Pancreas (tissue), 10 donors: Measurements from ENCODE around the gene CKAP2L. TPM values are rescaled to one million over a fixed set of nuclear protein-coding genes. Genes with fewer than 3 reads are reported as not detected.

ENCODE experiments used
- ATAC-seq, 4 donors: fragments of 200-7000 bp; cut with Tn5 transposase; one replicate each; pipeline versions ENCODE4 v1.8.0 to v1.9.1; 2020; ENCODE audit warnings: mild to moderate bottlenecking in 4 of 4, moderate library complexity in 4 of 4
- DNase-seq, 6 donors: peaks; one replicate each; pipeline ENCODE4 v3.0.0-alpha.2; 2020
- FAIRE-seq: peaks from 2 replicates; lab custom pipeline; 2012; peaks lifted over from hg19 to GRCh38; lab: Jason Lieb, UNC
- H3K27ac ChIP-seq, 4 donors: fragments of 200-600 bp; sonication (generic); 1 replicate in 3 of 4; 2 replicates in 1 of 4; pipeline versions ENCODE4 v1.5.0 to v1.8.0; 2020
- H3K27me3 ChIP-seq, 4 donors: fragments of 200-600 bp; one replicate each; pipeline ENCODE4 v1.8.0; 2021
- H3K36me3 ChIP-seq, 3 donors: fragments of 200-600 bp; sonication (generic) in 1 of 3; one replicate each; pipeline versions ENCODE4 v1.5.0 to v1.8.0; 2020 to 2021
- H3K4me1 ChIP-seq, 3 donors: fragments of 200-600 bp; one replicate each; pipeline ENCODE4 v1.8.0; 2021
- H3K4me3 ChIP-seq, 4 donors: fragments of 200-600 bp; sonication (generic) in 2 of 4; one replicate each; pipeline versions ENCODE4 v1.5.0 to v1.8.0; 2020 to 2021
- H3K9me3 ChIP-seq, 4 donors: fragments of 200-600 bp; one replicate each; pipeline ENCODE4 v1.8.0; 2021
- WGBS, 2 donors: extraction: QIAGEN DNeasy Blood & Tissue Kit; methylation state at CpG; one replicate each; pipeline ENCODE4 v1.1.7; 2013; 5-methylcytosine and 5-hydroxymethylcytosine counted together
- intact Hi-C, 3 donors: fragments of 100-400 bp; cut with DNase I; formaldehyde crosslinking; loops; one replicate each; pipeline versions ENCODE4 v1.11.1 to v1.14.2; 2022
- polyA plus RNA-seq, 2 donors: library from polyadenylated mRNA; stranded (reverse); fragments of 200-250 nt; gene quantifications; one replicate each; pipeline ENCODE4 v1.2.3, GENCODE V29; 2013
- total RNA-seq, 6 donors: library from RNA; stranded (reverse); fragmentation: NEBNext Ultra II Directional in 4 of 6; extraction: Animal tissue kit (Norgen Biotek cat#: 25700) in 4 of 6; gene quantifications; one replicate each; pipeline versions ENCODE4 v1.2.1 to v1.2.4, GENCODE V29; 2021 to 2023
- TF ChIP-seq, protein P1 (sequence below), 4 donors: fragments of 200-600 bp; sonication (generic) in 3 of 4; IDR thresholded peaks; one replicate each; pipeline versions ENCODE4 v1.5.0 to v1.8.0; 2021; ENCODE audit warnings: antibody characterized with exemption in 4 of 4
- donor health status: healthy with polysubstance abuse.
- donor health status: DM: no; HTN: no; CAD: no; lungs with moderate emphysema.
- donor health status: DM: no; HTN: no; CAD: no.
- donor health status: control.
- donor health status: control.
- donor health status: Bipolar disorder and iron deficiency.
- donor health status: DM: yes; HTN: yes; CAD: no.
- donor health status: DM: no; HTN: no; CAD: no.
- donor health status: DM: no; HTN: no; CAD: no.
- donor health status: DM: yes; HTN: yes; CAD: no.

Gene CKAP2L, protein sequence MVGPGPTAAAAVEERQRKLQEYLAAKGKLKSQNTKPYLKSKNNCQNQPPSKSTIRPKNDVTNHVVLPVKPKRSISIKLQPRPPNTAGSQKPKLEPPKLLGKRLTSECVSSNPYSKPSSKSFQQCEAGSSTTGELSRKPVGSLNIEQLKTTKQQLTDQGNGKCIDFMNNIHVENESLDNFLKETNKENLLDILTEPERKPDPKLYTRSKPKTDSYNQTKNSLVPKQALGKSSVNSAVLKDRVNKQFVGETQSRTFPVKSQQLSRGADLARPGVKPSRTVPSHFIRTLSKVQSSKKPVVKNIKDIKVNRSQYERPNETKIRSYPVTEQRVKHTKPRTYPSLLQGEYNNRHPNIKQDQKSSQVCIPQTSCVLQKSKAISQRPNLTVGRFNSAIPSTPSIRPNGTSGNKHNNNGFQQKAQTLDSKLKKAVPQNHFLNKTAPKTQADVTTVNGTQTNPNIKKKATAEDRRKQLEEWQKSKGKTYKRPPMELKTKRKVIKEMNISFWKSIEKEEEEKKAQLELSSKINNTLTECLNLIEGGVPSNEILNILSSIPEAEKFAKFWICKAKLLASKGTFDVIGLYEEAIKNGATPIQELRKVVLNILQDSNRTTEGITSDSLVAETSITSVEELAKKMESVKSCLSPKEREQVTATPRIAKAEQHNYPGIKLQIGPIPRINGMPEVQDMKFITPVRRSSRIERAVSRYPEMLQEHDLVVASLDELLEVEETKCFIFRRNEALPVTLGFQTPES
- total RNA-seq: under 1 TPM in 4 of 6 donors, not detected in 2; 0.06 to 0.64 (median 0.33) TPM
- under 1 TPM; 0.04 to 0.05 TPM for polyA plus RNA-seq

DNA sequence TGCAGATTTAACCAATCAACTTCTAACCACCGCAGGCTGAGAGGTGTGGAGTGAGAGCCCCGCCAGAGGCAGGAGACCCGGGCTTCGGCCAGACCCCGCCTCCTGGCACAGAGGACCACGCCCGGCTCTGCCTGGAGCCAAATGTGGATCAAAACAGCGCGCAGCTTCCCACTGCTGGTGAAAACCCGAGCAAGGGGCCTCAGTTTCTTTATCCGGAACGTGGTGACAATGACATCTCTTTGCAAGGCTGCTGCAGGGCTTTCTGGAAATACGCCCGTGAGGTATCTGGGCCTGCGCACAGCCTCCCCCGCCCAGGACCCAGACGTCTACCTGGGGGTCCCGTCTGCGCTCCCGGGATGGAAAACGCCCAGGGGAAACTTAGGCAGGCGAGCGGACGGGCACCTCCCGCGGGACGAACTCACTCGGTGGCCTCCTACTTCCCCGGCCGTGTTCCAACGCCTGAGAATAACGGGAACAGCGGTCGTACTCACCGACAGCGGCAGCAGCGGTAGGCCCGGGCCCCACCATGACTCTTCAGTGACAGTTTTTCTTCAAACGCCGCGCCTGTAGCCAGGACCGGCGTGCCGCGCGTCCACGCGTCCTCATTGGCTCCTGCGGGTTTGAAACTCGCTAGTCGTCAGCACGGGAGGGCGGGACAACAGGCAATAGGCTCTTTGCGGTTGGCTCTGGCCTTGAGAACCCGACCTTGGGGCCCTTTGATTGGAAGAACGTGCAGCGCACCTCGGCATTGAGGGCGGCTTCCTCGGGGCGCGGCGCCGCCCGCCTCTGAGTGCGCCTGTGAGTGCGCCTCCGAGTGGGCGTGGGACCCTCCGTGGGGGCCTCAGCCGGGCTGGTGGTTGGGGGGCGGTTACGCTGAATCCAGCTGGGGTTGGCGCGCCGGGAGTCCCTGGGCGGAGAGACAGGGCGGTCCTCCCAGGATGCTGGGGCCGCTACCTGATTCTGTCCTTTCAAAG, at the start of gene CKAP2L:
TSS of gene CKAP2L (minus strand) at position 539 of the 974 bp plus-strand sequence. CDS start at position 528, 11 bp downstream.
- FAIRE-seq (peak; percentile 32), DNase-seq (peak; percentile 91 to 97 (median 93)), ATAC-seq (peak; percentile 100)
- peaks cover 3 to 7% (median 3%) of the 10 kb centered on the region in 3 donors for H3K4me1 ChIP-seq
- H3K4me3 ChIP-seq: peak within 1 kb of the TSS; percentile 59 to 82 (median 68)
- no peak within 1 kb of the TSS for H3K27ac ChIP-seq
- no peaks in the 10 kb centered on the region for H3K36me3 ChIP-seq
- H3K9me3 ChIP-seq: no peaks in the 10 kb centered on the region
- no peaks in the 10 kb centered on the region for H3K27me3 ChIP-seq
- WGBS, 2 donors: 0% methylated on average over 76 to 79 of the region's 79 CpGs
- TF ChIP-seq, protein P1, sequence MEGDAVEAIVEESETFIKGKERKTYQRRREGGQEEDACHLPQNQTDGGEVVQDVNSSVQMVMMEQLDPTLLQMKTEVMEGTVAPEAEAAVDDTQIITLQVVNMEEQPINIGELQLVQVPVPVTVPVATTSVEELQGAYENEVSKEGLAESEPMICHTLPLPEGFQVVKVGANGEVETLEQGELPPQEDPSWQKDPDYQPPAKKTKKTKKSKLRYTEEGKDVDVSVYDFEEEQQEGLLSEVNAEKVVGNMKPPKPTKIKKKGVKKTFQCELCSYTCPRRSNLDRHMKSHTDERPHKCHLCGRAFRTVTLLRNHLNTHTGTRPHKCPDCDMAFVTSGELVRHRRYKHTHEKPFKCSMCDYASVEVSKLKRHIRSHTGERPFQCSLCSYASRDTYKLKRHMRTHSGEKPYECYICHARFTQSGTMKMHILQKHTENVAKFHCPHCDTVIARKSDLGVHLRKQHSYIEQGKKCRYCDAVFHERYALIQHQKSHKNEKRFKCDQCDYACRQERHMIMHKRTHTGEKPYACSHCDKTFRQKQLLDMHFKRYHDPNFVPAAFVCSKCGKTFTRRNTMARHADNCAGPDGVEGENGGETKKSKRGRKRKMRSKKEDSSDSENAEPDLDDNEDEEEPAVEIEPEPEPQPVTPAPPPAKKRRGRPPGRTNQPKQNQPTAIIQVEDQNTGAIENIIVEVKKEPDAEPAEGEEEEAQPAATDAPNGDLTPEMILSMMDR (IDR thresholded peaks at IDR 0.05): no peak
- intact Hi-C loops: no loop called here

DNA sequence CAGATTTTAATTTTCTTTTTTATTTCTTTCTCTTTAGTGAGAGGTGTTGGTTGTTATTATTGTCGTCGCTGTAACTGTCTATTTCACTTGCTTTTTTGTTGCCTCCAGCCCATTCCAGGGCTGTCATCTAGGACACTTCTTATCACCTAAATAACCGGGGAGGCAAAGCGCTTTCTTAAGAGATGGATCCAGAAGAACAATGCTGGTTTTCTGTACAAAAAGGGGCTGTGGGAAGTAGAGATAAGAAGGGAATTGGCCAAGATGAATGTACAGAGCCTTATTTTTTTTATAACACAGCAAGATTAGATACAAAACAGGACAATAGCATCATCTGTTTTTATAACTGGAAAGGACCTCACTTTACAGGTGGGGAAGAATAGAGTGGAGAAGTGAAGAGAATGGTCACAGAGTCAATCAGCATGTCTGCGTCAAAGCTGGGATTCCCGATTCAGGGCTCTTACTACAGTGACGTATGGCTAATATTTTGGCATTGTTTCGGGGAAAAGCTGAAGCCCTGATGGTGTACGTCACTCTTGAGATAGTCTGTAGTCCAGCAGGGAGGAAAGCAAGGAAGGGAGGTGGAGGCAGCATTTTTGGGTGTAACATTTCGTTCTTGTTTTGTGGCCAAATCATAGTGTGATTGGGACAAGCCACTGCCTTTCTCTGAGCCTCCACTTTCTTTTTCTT, 49.0 kb upstream of the CKAP2L start:
- intact Hi-C loops: no loop called here
- Histone ChIP-seq H3K36me3 (no peaks in the 10 kb centered on the region), H3K9me3 (no peaks in the 10 kb centered on the region), H3K4me1 (peaks cover 0 to 8% (median 0%) of the 10 kb centered on the region in 3 donors), H3K4me3 (no peak overlapping the region), H3K27me3 (no peaks in the 10 kb centered on the region), H3K27ac (peak overlapping the region in 2 of 4 donors; percentile 50 to 51)
- no peak for DNase-seq
- ATAC-seq: no peak
- FAIRE-seq: no peak
- TF ChIP-seq, protein P1 (IDR thresholded peaks at IDR 0.05): no peak
- WGBS, 2 donors: 64 to 69% methylated on average over 10 of the region's 10 CpGs

DNA sequence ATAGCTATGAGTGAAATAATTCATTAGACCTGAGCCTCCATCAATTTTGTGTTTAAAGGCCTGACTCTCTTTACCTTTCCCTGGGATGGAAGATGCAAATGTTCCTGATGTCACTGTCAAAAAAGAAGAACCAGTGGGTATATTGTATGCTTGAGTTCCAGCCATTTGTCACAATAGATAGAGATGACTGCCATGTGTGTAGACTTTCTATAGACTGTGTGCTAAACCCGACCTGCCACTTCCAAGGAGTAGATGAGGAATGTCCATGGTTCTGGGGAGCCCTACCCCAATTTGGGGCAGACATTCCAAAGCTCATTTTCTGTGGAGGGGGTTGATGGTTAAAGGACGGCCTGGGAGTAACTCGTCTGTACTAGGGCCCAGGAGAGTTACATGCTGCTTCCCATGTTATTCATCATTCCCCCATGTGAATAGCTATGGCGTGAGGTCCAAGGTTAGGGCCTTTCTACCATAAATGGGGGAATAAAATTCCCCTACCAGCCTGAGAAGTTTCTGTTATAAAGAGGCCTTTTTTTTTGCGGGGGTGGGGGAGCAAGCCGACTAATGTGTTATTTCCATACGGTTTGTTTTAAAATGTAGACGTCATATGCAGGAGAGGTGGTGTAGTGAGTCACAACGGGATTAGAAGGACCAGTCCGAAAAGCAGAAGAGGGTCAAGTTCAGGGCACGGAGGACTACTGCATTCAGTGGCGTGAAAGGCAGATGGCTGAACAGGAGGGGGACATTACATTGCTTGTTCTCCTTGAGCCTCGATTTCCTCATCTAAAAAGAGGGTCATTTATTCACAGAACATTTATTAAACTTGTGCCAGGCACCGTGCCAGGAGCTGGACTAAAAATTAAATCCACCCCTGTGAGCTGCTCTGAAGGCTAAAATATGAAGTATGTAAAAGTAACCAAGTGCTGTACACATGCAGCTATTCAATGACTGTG, 48.2 kb upstream of the CKAP2L start:
- DNase-seq: no peak
- Histone ChIP-seq H3K27ac (peak overlapping the region in 2 of 4 donors; percentile 50 to 55), H3K27me3 (no peaks in the 10 kb centered on the region), H3K36me3 (no peaks in the 10 kb centered on the region), H3K9me3 (no peaks in the 10 kb centered on the region), H3K4me3 (no peak overlapping the region), H3K4me1 (peaks cover 0 to 3% (median 0%) of the 10 kb centered on the region in 3 donors)
- peak in 3 of 4 donors; percentile 23 to 56 (median 44) for ATAC-seq
- intact Hi-C loops: no loop called here
- TF ChIP-seq, protein P1 (IDR thresholded peaks at IDR 0.05): no peak
- no peak for FAIRE-seq
- 49% methylated on average over 14 of the region's 14 CpGs for WGBS, 2 donors
